Gastroesophageal sphincter (tissue), 4 donors: Measurements from ENCODE around the gene ANKS6. TPM values are rescaled to one million over a fixed set of nuclear protein-coding genes. Genes with fewer than 3 reads are reported as not detected.

Source experiments
- ATAC-seq: fragments of 150-250 bp; one replicate; pipeline ENCODE4 v1.9.1; 2016; ENCODE audit warnings: mild to moderate bottlenecking, moderate library complexity
- H3K27ac ChIP-seq, 4 donors: fragments of 200-600 bp; sonication (generic) in 3 of 4; 1 replicate in 3 of 4; 2 replicates in 1 of 4; pipeline ENCODE4 v1.5.1; 2016 to 2019
- H3K27me3 ChIP-seq: fragments of 200-600 bp; sonication (generic); one replicate; pipeline ENCODE4 v1.5.1; 2019
- H3K36me3 ChIP-seq, 2 donors: fragments of 200-600 bp; sonication (generic); one replicate each; pipeline ENCODE4 v1.5.1; 2019; ENCODE audit warnings: control low read depth in 1 of 2
- H3K4me1 ChIP-seq, 3 donors: fragments of 200-600 bp; sonication (generic); 1 replicate in 2 of 3; 2 replicates in 1 of 3; pipeline ENCODE4 v1.5.1; 2016 to 2019; ENCODE audit warnings: control low read depth in 2 of 3
- H3K4me3 ChIP-seq, 2 donors: fragments of 200-600 bp; sonication (generic); one replicate each; pipeline ENCODE4 v1.5.1; 2019; ENCODE audit warnings: mild to moderate bottlenecking in 1 of 2, moderate library complexity in 1 of 2
- H3K9me3 ChIP-seq, 3 donors: fragments of 200-600 bp; sonication (generic); one replicate each; pipeline ENCODE4 v1.5.1; 2017 to 2019; ENCODE audit warnings: control low read depth in 2 of 3
- CTCF ChIP-seq, 4 experiments: fragments of 200-600 bp in 2 of 4; fragments of 450-650 bp in 2 of 4; sonication (generic) in 1 of 4; IDR thresholded peaks; one replicate each; pipeline ENCODE4 v1.5.1; 2017 to 2019; ENCODE audit warnings: antibody characterized with exemption in 4 of 4, mild to moderate bottlenecking in 2 of 4, moderate library complexity in 2 of 4
- EP300 ChIP-seq: sonication (generic); formaldehyde crosslinking; IDR thresholded peaks from one replicate; pipeline ENCODE4 v1.6.1; 2017; ENCODE audit warnings: antibody characterized with exemption, mild to moderate bottlenecking
- POLR2A ChIP-seq, 2 donors: fragments of 450-650 bp; IDR thresholded peaks; one replicate each; pipeline ENCODE4 v1.6.1; 2017; ENCODE audit warnings: antibody characterized with exemption in 2 of 2, mild to moderate bottlenecking in 2 of 2, moderate library complexity in 1 of 2
- POLR2AphosphoS5 ChIP-seq: sonication (generic); formaldehyde crosslinking; IDR thresholded peaks from one replicate; pipeline ENCODE4 v1.6.1; 2017; ENCODE audit warnings: antibody characterized with exemption
- WGBS, 2 donors: methylation state at CpG; one replicate each; pipeline ENCODE4 v1.1.5; 2018; ENCODE audit warnings: low coverage in 1 of 2; 5-methylcytosine and 5-hydroxymethylcytosine counted together
- total RNA-seq, 4 donors: library from RNA; depleted of rRNA; stranded (reverse); fragments of >200 nt; gene quantifications; one replicate each; pipeline ENCODE4 v1.1.0, GENCODE V29; 2016

The ANKS6 gene
- total RNA-seq, 4 donors from 2014 or later: 17.6 to 38.4 (median 22.8) TPM

GRCh38 chr9:98708103-98708932 is 88.0 kb downstream of the ANKS6 start:
- WGBS, 2 donors: no CpG with 5 or more reads among the region's 89 CpGs
- TF ChIP-seq EP300 (no peak), POLR2A (IDR thresholded peaks at IDR 0.05) (no peak), POLR2AphosphoS5 (no peak), CTCF (IDR thresholded peaks at IDR 0.05) (no peak)
- H3K4me1 ChIP-seq: peaks cover 0 to 30% (median 16%) of the 10 kb centered on the region in 3 donors
- H3K27ac ChIP-seq: no peak overlapping the region
- H3K4me3 ChIP-seq: peak overlapping the region; percentile 25 to 50
- peaks cover 92% of the 10 kb centered on the region for H3K27me3 ChIP-seq
- H3K9me3 ChIP-seq: no peaks in the 10 kb centered on the region
- ATAC-seq: peak; percentile 19
- no peaks in the 10 kb centered on the region for H3K36me3 ChIP-seq

- H3K9me3 ChIP-seq: no peaks in the 10 kb centered on the region
- no peak overlapping the region for H3K27ac ChIP-seq
- no peak for ATAC-seq
- 0% methylated on average over 1 to 3 of the region's 79 CpGs for WGBS, 2 donors
- no peaks in the 10 kb centered on the region for H3K36me3 ChIP-seq
- TF ChIP-seq CTCF (IDR thresholded peaks at IDR 0.05) (peak in 1 of 4 experiments; percentile 46), POLR2AphosphoS5 (no peak), EP300 (no peak), POLR2A (IDR thresholded peaks at IDR 0.05) (no peak)
- H3K4me3 ChIP-seq: peak overlapping the region in 1 of 2 donors; percentile 1
- peaks cover 0 to 30% (median 16%) of the 10 kb centered on the region in 3 donors for H3K4me1 ChIP-seq
- peaks cover 98% of the 10 kb centered on the region for H3K27me3 ChIP-seq
Observed at GRCh38 chr9:98707166-98708102, 88.9 kb downstream of the ANKS6 start.

- 17% methylated on average over 5 to 6 of the region's 15 CpGs for WGBS, 2 donors
- ATAC-seq: no peak
- H3K27me3 ChIP-seq: peaks cover 98% of the 10 kb centered on the region
Observed at GRCh38 chr9:98706651-98707165, 89.6 kb downstream of the ANKS6 start.

GRCh38 chr9:98702835-98703380 is 93.4 kb downstream of the ANKS6 start:
- H3K27ac ChIP-seq: no peak overlapping the region
- WGBS, 2 donors: 73% methylated on average over 2 of the region's 2 CpGs; no CpG with 5 or more reads in 1 of the 2 donors
- peaks cover 0 to 13% (median 0%) of the 10 kb centered on the region in 3 donors for H3K9me3 ChIP-seq
- H3K4me1 ChIP-seq: peaks cover 0 to 14% (median 11%) of the 10 kb centered on the region in 3 donors
- no peak for ATAC-seq
- H3K27me3 ChIP-seq: peaks cover 80% of the 10 kb centered on the region
- TF ChIP-seq CTCF (IDR thresholded peaks at IDR 0.05): no peak
- no peak for TF ChIP-seq POLR2A (IDR thresholded peaks at IDR 0.05)
- TF ChIP-seq EP300: no peak
- no peak for TF ChIP-seq POLR2AphosphoS5
- no peak overlapping the region for H3K4me3 ChIP-seq
- no peaks in the 10 kb centered on the region for H3K36me3 ChIP-seq

More at GRCh38 chr9:98706651-98707165, 89.6 kb downstream of the ANKS6 start:
- no peaks in the 10 kb centered on the region for H3K36me3 ChIP-seq
- no peak for TF ChIP-seq POLR2A (IDR thresholded peaks at IDR 0.05)
- TF ChIP-seq CTCF (IDR thresholded peaks at IDR 0.05): no peak
- no peak for TF ChIP-seq EP300
- TF ChIP-seq POLR2AphosphoS5: no peak
- H3K9me3 ChIP-seq: no peaks in the 10 kb centered on the region
- H3K27ac ChIP-seq: no peak overlapping the region
- H3K4me1 ChIP-seq: peaks cover 0 to 30% (median 16%) of the 10 kb centered on the region in 3 donors
- H3K4me3 ChIP-seq: no peak overlapping the region
